Sigmoid colon (tissue), 4 donors: ENCODE measurements around the gene ACAP1.
A peak's percentile ranks its signal among the peaks of the same experiment; 100 is the strongest.

Source experiments
- EP300 ChIP-seq, 4 donors: sonication (generic); formaldehyde crosslinking; IDR thresholded peaks; one replicate each; pipeline ENCODE4 v1.6.1; 2017; ENCODE audit warnings: antibody characterized with exemption in 4 of 4
- POLR2A ChIP-seq, 2 donors: fragments of 450-650 bp; IDR thresholded peaks; one replicate each; pipeline ENCODE4 v1.6.1; 2016; ENCODE audit warnings: antibody characterized with exemption in 2 of 2, mild to moderate bottlenecking in 2 of 2, moderate library complexity in 2 of 2
- POLR2AphosphoS5 ChIP-seq, 4 donors: sonication (generic); formaldehyde crosslinking; IDR thresholded peaks; one replicate each; pipeline ENCODE4 v1.6.1; 2017; ENCODE audit warnings: antibody characterized with exemption in 4 of 4
- TF ChIP-seq, protein P1 (sequence below), 4 experiments: fragments of 450-650 bp in 3 of 4; fragments of 200-600 bp in 1 of 4; IDR thresholded peaks; one replicate each; pipeline ENCODE4 v1.5.1; 2016 to 2019; ENCODE audit warnings: antibody characterized with exemption in 4 of 4, mild to moderate bottlenecking in 3 of 4, moderate library complexity in 2 of 4

DNA sequence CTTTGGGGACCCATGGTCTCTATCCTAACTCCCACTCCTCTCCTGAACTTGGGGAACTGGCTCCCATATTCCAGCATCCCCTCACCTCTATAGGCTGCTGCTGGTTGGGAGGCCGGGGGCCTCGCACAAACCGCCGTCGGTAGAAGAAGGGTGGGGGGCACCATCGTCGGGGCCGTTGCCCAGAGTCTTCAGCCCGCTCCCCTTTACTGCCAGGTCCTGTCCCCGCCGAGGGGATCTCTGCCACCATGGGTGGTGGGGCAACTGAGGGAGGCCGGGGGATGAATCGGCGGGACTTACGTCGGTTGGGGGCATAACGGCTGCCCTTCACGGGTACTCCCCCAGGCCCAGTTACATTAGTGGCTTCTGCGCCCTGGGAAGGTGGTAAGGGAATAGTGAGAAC lies 46.2 kb upstream of the ACAP1 start:
- TF ChIP-seq, protein P1, sequence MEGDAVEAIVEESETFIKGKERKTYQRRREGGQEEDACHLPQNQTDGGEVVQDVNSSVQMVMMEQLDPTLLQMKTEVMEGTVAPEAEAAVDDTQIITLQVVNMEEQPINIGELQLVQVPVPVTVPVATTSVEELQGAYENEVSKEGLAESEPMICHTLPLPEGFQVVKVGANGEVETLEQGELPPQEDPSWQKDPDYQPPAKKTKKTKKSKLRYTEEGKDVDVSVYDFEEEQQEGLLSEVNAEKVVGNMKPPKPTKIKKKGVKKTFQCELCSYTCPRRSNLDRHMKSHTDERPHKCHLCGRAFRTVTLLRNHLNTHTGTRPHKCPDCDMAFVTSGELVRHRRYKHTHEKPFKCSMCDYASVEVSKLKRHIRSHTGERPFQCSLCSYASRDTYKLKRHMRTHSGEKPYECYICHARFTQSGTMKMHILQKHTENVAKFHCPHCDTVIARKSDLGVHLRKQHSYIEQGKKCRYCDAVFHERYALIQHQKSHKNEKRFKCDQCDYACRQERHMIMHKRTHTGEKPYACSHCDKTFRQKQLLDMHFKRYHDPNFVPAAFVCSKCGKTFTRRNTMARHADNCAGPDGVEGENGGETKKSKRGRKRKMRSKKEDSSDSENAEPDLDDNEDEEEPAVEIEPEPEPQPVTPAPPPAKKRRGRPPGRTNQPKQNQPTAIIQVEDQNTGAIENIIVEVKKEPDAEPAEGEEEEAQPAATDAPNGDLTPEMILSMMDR (IDR thresholded peaks at IDR 0.05): no peak
- TF ChIP-seq POLR2AphosphoS5 (IDR thresholded peaks at IDR 0.05): peak in 1 of 4 donors; percentile 9
- no peak for TF ChIP-seq POLR2A (IDR thresholded peaks at IDR 0.05)
- TF ChIP-seq EP300 (IDR thresholded peaks at IDR 0.05): no peak
